ENCODE measurements around the gene MARCKSL1.
"Not testable (repeated sequence)": the region's sequence is repeated elsewhere in the genome, so short reads cannot be mapped to it uniquely, and the experiment has no call there.

Gene MARCKSL1

DNA sequence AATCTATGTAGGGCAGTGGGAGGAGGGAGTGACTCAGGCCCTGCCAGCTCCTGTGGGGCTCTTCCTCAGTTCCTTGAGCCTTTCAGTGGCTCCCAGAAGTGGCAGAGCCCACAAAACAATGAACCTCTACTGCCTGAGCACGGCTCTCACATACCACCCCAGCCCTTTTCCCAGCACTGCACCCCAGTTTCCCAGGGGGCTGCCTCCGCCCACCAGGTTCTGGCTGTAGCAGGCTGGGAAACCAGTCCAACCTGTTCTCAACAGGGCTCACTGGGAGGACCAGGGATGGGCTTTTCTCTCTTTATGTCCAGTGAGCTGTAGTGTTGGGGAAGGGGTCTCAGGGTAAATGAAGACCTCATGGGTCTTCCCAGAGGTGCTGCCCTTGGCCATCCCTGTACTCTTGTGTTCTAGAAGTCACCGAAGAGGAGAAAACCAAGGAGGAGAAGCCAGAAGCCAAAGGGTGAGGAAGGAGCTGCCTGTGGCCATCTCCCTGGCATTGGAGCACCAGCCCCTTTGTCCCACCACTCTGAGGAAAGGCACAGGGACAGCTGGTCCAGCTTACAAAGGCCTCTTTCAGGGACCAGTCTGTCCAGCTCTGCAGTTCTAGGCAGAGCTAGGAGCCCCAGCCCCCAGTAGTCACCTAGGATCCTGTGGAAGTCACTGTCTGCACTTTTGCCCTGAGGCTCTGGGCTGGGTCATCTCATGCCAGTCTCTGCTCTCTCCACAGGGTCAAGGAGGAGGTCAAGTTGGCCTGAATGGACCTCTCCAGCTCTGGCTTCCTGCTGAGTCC is 3.5 kb downstream of the MARCKSL1 start:
- no peak for DNase-seq

DNA sequence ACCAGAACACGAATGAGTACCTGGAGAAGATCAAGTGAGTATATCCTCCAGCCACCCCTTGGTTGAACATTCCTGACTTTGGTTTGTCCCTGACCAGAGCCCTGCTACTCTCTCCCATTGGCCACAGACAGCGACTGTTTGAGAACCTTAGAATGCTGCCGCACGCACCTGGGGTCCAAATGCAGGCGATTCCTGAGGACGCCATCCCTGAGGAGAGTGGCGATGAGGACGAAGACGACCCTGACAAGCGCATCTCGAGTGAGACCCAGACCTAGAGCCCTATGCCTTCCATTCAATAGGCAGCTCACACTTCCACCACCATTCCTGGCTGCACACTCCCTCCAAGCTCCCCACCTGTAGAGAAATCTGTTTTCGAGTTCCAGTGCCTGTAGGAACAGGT is 4.5 kb downstream of the MARCKSL1 start:
- DNase-seq: no peak

DNA sequence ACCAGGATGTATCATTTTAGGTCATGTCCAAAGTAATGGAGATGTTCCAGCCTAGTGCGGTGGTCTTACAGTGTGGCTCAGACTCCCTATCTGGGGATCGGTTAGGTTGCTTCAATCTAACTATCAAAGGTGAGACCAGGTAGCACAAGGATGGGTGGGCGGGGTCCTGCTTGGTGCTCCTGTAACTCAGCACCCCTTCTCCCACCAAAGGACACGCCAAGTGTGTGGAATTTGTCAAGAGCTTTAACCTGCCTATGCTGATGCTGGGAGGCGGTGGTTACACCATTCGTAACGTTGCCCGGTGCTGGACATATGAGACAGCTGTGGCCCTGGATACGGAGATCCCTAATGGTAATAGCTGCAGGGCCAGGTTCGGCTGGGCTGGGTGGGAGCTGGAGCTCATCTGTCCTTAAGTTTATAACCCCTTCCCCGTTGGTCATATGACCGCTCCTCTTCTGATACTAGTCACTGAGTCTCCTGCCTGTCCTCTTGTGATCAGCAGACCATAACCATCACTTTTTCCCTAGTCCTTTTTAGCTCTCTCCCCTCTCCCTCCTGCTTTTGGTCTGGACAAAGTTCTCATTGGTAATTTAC is 5.4 kb downstream of the MARCKSL1 start:
- no peak for DNase-seq

DNA sequence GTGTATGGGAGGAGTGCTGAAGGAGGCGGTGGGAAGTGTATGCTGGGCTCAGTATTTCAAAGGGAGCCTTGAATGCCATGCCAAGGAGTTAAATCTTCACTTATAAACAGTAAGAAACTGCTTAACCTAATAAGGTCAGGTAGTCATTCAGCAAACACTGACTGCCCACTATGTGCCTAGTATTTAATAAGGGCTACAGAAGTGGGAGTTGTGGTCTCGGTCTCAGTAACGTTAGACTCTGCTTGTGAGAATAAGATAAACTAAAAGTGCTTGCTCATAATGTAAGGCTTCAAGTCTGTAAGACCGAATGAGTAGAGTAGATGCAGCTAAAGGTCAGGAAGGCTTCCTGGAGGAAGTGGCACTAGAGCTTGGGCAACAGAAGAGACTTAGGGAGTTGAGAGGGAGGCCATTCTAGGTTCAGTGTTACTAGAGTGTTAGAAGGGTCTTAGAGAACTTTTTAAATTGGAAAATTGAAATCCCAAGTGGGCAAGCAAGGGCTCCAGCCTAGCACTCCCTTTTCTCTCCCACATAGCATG is 6.0 kb downstream of the MARCKSL1 start:
- no peak for DNase-seq

DNA sequence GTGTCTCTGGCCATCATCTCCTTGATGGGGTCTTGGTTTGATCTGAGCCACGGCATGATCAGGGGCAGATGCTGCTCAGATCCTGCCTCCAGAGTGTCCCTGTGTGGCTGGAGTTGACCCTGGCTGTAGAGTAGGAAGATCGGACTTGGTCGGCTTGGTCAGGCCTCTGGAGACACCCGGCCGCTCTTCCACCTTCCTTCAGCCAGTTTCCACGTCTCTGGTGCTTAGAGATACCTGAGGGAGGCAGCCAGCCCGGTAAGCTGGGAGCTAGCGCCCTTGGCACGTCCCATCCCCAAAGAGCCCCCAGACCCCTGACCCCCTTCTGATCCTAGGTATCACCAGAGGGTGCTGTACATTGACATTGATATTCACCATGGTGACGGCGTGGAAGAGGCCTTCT is 8.8 kb downstream of the MARCKSL1 start:
- DNase-seq: no peak

DNA sequence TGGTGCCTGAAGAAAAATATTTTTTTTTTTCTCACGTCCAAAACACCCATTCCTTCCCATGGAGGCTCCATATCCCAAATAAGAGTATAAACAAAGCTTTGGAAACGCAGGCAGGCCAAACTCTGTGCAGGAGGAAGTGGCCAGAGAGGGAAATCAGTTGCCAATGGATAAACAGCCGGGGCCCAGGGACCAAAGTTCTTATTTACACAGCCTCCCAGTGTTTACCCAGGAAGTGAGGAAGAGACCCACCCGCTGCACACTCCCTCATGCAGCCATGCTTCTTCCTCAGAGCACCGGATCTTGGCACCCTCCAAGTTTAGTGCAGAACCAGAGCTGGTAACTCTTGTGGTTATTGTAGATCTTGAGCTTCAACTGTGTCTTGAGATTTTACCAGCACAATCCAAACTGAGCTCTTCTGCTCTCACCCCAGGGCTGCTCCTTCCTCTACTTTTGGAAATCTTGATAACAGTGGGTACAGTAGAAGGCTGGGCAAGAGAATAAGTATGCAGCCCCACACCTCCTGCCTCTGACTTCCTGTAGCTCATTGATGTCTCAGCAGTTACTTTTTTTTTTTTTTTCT is 14.2 kb downstream of the MARCKSL1 start:
- DNase-seq: no peak

DNA sequence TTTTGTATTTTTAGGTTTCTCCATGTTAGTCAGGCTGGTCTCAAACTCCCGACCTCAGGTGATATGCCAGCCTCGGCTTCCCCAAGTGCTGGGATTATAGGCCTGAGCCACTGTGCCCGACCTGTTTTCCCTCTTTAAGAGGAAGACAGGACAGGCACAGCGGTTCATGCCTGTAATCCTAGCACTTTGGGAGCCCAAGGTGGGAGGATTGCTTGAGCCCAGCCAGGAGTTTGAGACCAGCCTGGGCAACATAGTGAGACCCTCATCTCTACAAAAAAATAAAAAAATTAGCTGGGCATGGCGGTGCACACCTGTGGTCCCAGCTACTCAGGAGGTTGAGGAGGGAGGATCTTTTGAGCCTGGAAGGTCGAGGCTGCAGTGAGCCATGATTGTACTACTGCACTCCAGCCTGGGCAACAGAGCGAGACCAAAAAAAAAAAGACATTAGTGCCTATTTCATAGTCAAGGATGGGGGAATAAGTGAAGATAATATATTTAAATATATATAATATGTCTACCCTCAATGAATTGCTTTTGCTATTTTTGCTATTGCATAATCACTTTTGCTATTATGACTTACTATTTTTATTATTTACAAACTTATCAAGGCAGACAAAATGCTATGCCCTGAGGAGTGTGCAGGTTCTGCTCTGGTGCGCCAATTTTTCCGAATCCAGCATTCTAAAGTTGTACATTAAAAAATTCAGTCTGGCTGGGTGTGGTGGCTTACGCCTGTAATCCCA is 17.7 kb downstream of the MARCKSL1 start:
- DNase-seq: no peak

DNA sequence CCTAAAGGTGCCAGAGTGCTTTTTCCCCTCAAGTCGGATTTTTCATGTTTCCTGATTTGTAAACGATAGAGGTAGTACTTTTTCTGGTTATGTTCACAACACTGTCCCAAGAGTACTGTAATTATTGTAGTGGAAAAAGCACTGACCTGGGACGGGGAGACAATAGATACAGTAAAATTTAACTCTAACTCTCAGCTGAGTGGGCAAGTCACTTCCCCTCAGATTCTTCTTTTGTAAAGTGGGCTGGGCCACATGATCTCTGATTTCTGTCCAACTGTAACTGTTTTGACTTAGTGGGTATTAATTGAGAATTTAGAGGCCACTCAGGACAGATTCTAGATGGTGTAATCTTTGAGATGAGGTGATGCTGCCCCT is 19.1 kb downstream of the MARCKSL1 start:
- DNase-seq: no peak

DNA sequence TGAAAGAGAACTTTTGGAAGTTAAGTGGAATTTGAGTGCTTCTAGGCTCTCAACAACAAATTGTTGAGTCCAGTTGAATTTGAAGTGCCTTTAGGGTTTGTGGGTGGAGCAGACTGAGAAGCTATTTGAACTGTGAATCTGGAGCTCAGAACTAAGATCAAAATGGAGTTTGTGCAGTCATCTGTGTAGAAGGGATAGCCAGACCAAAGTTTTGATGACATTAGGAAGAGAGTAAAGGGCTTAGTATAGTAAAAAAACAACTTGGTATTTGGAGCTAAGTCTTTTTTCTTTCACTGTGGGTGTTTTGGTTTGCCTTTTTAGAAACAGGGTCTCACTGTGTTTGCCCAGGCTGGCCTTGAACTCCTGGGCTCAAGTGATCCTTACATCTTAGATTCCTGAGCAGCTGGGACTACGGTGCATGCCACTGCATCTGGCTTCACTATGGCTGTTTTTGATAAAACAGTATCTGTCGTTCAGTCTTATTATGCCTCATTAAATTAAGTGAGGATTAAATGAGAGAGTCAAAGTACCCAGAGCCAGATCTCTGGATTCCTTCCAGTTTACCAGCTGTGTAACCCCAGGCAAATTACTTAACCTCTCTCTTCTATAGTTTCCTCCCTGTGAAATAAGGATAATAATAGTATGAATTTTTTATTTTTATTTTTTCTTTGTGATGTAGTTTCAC is 24.2 kb downstream of the MARCKSL1 start:
- DNase-seq: no peak

DNA sequence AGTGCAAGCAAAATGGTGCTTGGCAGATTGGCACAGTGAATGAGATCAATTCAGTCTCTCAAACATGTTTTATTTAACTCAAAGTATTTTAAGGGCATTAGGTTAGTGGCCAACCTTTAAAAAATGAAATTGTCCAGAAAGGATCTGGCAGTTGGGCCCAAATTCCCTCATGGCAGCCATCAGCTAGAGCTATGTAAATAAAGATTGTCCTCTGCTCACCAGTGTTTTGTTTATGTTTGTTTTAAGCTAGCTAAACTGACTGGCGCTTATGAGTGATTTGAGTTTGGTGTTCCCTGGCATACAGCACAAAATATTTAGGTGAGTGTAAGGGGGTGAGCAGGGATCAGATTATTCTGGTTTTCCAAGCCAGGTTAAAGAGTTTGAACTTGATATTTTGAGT is 26.1 kb downstream of the MARCKSL1 start:
- DNase-seq: no peak

DNA sequence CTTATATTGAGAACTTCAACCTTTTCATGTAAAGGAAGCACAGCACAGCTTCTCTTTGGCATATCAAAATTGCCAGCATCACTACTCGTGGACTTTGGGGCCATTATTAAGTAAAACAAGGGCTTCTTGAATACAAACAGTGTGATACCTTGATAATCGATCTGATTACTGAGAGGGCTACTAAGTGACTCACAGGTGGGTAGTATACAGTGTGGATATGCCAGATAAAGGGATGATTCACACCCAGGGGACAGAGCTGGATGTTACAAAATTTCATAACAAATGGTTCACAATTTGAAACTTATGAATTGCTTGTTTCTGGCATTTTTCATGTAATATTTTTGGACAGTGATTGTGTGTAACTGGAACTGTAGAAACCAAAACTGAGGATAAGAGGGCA is 28.7 kb downstream of the MARCKSL1 start:
- DNase-seq: no peak

DNA sequence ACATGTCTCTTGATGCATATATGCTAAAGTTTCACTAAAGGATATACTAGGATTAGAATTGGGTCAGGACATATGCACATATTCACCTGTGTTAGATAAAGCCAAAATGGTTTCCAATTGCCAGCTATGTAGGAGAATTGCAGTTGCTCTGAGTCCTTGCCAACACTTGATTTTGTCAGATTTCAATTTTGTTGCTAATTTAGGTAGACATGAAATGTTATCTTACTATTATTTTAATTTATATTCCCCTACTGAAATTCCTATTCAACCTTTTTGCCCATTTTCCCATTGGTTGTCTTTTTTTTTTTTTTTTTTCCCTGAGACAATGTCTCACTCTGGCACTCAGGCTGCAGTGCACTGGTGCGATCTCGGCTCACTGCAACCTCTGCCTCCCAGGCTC is 30.7 kb downstream of the MARCKSL1 start:
- DNase-seq: no peak

DNA sequence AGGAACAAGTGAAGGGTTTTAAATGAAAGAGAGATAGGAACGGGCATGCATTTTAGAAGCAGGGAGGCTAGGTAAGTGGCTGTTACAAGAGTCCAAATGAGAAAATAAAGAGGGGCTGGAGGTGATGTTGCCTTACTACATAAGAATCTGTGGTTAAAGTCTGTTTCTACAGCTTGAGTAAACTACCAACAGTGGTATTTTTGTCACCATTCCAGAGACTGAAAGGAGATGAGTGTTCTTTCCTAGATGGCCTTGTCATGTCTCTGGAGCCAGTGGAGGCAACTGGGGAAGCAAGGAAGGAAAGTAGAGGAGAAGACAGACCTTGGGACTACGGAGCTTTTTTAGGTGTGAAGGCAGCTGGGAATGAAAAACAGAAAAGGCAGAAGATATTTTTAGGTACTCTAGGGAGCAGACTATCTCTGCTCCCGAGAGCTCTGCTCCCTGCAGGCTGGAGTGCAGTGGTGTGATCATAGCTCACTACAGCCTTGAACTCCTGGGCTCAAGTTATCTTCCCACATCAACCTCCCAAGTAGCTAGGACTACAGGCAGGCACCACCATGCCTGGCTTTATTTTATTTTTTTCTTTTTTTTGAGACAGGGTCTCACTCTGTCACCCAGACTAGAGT is 31.9 kb downstream of the MARCKSL1 start:
- DNase-seq: no peak

DNA sequence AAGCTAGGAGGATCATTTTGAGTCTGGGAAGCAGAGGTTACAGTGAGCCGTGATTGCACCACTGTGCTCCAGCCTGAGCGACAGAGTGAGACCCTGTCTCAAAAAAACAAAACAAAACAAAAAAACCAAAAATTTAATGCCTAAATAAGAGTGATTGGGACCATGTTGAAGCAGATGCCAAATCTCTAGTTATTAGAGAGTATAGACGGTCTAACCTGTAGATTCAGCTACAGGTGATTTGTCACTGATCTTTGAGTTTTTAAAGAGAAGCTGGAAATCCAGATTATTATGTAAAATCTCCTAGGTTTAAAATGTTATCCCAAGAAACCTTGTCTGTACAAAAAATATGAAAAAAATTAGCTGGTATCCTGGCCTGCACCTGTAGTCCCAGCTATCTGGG is 32.7 kb downstream of the MARCKSL1 start:
- no peak for DNase-seq

DNA sequence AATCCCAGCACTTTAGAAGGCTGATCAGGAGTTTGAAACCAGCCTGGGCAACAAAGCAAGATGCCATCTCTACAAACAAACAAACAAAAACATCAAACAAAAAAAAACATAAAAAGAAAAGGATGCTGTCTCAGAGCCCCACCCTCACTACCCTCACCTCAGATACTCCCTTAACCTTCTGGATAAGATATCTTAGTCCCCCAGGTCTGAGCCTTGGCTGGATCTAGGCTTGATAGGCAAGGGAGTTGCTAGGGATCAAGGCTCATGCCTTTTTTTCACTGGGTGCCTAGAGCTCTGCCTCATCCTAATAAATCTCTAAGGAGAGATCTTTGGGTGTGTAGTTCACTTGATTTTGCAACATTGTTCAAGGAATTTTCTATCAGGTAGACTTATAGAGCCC is 36.7 kb downstream of the MARCKSL1 start:
- no peak for DNase-seq

DNA sequence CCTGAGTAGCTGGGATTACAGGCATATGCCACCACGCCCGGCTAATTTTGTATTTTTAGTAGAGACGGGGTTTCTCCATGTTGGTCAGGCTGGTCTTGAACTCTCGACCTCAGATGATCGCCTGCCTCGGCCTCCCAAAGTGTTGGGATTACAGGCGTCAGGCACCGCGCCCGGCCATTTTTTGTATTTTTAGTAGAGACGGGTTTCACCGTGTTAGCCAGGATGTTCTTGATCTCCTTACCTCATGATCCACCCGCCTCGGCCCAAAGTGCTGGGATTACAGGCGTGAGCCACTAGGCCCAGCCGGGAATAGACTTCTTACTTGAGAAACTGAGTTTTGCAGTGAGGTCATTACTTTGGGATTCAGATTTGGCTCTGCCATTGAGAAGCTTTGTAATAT is 37.8 kb downstream of the MARCKSL1 start:
- DNase-seq: not testable (repeated sequence)

DNA sequence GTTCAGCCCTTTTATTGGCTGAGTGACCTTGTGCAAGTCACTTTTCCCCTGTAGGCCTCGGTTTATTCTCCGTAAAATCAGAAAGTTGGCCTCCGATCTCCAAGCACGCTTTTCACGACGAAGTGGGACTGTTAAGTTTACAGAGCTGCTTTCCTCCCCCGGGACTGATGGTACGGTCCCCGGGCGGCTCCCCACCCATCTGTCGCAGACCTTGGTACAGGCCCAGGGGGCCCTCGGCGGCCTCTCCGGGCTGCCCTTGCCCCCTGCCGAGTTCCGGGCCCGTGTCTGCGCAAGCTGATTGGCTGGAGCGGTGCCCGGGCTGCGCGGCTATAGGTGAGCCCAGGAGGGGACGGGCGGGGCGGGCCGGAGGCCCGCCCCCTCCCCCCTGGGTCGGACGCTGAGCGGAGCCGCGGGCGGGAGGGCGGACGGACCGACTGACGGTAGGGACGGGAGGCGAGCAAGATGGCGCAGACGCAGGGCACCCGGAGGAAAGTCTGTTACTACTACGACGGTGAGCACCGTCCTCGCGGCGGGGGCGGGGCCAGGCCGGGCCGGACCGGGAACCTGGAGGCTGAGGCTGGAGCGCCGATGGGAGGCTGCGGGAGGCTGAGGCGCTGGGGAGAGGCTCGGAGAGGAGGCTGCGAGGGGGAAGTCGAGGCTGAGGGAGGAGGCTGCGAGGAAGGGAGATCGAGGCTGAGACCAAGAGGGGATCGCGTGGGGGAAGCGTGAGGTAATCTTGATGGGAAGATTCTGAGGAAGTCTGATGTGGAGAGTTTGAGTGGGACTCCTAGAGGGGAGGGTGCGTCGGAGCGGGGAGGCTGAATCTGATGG is 44.1 kb downstream of the MARCKSL1 start, which contains the start of gene HDAC1:
Gene HDAC1, plus strand, starts transcription at position 376 of the 831 bp plus-strand sequence. Its CDS starts 87 bp downstream, at position 463.
- peak; percentile 98 for DNase-seq

DNA sequence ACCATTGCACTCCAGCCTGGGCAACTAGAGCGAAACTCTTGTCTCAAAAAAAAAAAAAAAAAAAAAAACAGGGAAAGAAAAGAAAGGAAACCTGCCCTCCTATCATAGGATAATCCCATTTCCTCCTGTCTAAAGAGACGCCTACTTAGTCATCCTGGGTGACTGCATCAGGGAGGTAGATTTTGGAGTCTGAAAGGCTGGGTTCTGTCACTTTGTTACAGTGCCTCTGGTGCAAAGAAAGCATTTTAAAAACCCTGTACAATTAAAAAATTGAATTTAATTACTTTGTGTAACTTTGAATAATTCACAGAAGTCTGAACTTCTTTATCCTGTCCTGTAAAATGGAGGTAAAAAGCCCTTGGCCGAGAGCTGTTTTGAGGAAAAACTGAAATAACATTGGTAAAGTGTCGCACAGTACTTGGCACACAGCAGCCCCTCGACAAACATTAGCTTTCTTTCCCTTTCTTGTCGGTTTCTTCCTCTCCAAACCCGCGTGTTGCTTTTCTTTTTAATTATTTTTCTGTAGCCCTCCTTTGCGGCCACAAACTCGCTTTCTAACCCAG is 44.8 kb downstream of the MARCKSL1 start:
- no peak for DNase-seq

DNA sequence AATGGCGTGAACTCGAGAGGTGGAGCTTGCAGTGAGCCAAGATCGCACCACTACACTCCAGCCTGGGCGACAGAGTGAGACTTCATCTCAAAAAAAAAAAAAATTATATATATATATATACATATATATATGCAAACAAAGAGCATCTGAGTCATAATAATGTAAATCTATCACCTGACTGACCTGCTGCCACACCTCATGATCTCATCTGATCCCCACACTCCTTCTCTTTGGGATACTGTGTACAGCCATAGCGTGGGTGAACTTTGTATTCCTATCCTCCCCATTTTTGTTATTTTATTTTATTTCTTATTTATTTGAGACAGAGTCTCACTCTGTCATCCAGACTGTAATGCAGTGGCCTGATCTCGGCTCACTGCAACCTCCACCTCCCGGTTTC is 46.8 kb downstream of the MARCKSL1 start:
- no peak for DNase-seq

DNA sequence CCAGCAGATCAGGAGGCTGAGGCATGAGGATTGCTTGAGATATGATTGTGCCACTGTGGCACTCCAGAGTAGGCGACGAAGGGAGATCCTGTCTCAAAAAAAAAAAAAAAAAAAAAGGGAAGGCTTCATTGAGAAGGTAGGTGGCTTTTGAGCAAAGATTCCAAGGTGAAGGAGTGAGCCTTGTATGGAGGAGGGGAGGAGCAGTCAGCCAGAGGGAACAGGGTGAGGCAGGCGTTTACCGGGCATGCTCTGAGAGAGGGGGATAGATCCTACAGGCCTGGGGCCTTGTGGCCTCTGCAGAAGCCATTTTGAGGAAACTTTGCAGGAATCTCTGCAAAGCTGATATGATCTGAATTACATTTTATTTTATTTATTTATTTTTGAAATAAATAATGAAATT is 49.3 kb downstream of the MARCKSL1 start:
- no peak for DNase-seq

DNA sequence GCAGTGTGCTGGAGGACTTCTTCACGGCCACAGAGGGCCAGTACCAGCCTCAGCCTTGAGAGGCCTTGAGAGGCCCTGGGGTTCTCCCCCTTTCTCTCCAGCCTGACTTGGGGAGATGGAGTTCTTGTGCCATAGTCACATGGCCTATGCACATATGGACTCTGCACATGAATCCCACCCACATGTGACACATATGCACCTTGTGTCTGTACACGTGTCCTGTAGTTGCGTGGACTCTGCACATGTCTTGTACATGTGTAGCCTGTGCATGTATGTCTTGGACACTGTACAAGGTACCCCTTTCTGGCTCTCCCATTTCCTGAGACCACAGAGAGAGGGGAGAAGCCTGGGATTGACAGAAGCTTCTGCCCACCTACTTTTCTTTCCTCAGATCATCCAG is 50.4 kb downstream of the MARCKSL1 start:
- DNase-seq: no peak

Data from NCI-H2081 (cell line).